ENCODE measurements around the gene SWT1. TPM values are rescaled to one million over a fixed set of nuclear protein-coding genes. Genes with fewer than 3 reads are reported as not detected.

The SWT1 gene, protein sequence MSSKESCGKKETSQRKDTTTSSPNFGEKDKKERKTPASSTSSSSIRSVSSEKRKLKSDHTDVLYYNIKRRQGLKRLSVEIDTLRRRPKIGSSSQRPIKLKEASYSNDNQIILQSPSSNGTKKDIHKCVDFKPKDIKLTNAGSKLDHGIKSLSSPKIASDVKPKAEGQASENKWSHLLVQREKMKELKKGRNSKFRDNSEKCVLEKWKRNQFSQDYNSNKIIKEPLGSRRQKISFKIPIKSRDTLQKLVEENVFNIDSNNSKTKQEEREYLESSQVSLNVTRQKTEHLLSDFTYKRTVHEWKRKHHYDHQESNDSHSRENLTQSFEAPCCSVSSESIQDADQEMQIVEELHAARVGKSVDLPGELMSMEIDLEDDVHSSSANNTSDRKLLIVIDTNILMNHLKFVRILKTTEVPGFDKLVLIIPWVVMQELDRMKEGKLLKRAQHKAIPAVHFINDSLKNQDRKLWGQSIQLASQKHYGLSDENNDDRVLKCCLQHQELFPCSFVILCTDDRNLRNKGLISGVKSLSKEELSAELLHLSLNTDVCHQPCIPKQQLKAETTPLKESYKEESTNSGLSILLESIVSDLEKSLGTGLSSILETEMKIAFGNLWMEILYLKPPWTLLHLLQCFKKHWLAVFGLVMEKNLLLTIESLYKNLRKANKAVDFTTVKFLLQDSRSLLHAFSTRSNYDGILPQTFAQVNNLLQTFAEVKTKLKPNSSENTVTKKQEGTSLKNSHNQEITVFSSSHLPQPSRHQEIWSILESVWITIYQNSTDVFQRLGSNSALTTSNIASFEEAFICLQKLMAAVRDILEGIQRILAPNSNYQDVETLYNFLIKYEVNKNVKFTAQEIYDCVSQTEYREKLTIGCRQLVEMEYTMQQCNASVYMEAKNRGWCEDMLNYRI
- 2.2 TPM for polyA plus RNA-seq (2013, experiment 1 of 2; ENCODE audit: insufficient read length)
- polyA plus RNA-seq (2013, experiment 2 of 2; ENCODE audit: insufficient read length) = 2.4 TPM

DNA sequence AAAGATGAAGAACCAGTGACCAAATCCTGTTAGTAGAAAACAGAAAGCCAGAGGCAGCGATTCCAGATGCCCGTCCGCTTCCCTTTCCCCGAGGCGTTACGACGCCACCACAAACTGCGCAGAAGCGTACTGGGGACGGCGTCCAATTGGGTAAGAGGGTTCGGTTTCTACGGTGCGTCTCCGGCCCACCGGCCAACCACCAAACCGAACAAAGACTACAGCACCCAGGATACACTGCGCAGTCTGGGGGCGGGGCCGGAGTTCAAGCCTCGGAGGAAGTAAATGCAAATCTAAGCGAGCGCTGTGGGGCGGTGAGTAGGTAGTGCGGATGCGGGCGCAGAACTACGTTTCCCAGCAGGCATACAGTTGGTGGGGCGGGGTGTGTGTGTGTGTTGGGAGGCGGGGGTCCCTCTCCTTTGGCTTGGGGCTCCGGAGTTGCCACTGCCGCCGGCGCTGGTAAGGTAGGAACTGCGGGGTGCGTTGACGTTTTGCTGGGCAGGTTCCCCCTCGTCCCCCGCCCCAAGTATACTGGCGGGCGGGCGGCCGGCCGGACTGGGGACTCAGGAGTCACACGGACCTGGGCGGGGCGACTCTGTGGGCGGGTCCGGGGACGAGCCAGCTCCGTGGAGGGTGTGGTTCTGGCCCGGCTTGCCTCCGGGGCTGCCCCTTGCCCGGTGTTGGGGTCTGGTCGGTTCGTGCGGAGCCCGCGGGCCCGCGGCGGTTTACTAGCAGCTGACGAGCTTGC is at the start of gene SWT1, which contains the start of gene TRMT1L:
SWT1 (plus strand) TSS at position 314 of the 745 bp plus-strand sequence. CDS start 3,675 bp downstream, outside the sequence.
TRMT1L (minus strand) TSS at position 100 of the 745 bp plus-strand sequence. CDS start 241 bp downstream, outside the sequence.
- peak; percentile 99 for DNase-seq

DNA sequence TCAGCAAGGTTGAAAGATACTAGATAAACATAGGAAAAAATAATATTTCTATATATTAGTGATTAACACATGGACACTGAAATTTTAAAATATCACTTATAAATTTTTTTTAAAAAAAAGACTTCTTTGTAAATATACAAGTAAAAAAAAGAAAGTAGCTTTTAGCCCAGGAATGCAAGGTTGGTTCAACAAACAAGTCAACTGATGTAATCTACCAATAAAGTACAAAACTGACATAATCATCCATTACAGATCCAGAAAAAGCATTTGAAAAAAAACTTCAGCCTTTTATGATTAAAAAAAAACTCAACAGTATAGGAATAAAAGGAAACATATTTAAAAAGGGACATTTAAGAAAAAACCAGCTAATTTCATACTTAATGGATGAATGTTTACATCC is 48.6 kb upstream of the SWT1 start:
- no peak for DNase-seq

DNA sequence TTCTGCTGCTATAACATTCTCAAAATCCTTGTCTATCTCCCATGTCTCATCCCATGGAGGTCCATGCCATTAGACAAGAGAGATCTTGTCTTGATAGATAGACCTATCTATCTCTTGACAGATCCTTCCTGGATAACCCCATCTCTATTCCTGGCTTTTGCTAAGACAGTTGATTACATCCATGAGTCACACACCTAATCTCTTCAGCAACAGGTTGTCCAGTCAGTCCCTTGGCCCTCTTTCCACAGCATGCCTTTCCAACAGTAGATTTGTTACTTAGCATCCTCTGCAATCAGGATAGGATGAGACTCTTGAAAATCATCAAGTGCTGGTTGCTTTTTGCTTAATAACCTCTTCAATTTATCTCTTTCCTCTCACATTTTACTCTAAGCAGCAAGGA is 46.8 kb upstream of the SWT1 start:
- DNase-seq = no peak

DNA sequence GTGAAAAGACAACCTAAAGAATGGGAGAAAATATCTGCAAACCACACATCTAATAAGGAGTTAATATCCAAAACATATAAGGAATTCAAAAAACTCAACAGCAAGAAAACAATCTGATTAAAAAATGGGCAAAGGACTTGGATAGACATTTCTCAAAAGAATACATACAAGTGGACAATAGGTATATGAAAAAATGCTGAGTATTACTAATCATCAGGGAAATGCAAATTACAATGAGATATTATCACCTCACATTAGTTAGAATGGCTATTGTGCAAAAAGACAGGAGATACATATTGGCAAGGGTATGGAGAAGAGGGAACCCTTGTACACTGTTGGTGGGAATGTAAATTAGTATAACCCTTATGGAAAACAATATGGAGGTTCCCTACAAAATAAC is 45.1 kb upstream of the SWT1 start:
- no peak for DNase-seq

DNA sequence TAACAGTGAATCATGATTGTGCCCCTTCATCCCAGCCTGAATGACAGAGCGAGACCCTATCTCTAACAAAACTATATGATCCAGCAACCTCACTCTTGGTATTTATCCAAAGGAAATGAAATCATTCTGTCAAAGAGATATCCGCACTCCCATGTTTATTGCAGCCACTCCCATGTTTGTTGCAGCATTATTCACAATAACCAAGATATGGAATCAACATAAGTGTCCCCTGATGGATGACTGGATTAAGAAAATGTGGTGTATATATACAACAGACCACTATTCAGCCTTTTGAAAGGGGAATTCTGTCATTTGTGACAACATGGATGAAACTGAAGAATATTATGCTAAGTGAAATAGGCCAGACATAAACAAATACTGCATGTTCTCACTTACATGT is 44.6 kb upstream of the SWT1 start:
- DNase-seq = no peak

DNA sequence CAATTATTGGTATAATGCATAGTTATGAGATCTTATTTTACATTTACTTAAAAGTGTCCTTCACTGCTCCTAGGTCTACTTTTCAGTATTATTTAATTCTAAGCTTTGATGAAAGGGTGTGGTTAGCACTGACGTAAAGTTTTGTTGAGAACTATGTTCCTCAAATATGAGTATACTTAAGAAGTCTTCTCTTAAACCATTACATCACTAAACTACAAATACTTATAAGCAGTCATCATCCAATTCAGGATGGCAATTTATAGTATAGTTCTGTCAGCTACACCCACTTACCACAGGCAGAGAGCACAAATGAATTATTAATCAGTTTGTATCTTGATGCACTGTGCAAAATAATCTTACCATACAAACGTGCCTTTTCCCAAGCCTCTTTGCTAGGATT is 27.3 kb upstream of the SWT1 start:
- no peak for DNase-seq

DNA sequence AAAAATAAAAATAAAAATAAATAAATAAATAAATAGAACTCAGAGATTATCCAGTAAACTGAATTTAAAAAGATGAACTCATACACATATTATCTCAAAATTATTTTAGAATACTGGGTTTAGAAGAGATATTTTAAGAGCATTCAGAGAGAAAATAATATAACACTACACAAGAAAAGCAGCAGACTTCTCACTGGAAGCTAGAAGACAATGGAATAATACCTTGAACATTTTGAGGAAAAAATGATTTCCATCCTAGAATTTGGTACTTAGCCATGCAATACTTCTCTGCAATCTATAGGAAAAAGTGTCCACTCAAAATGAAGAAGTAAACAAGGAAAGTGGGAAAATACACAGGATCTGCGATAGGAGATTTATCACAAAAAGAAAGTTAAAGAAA is 24.4 kb upstream of the SWT1 start:
- no peak for DNase-seq

DNA sequence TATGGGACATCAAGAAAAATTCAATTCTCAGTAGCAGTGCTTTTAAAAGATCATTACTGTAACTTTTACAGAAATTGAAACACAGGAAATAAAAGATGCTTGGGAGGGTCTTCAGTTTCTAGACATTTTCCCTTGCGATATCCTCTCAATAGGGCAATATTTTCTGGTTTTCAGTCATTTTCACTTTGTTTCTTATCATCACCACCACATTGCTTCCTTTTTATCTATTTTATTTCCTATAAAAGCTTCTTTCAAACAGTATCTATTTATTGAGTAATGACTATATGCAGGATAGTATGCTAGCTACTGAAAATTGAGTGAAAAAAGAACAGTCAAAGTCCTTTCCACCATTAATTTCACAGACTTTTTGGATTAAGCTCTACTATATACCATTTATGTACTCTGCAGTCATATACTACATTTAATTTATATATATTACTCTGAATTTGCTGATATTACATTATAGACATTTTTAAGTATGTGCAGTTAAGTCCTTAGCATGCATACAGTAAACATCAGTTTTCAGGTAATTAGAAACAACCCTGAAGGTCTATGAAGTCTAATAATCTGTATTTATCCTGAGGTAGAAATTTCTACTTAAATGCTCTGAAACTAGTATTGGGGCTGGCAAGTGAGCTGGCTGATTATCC is 18.9 kb upstream of the SWT1 start:
- DNase-seq = no peak

DNA sequence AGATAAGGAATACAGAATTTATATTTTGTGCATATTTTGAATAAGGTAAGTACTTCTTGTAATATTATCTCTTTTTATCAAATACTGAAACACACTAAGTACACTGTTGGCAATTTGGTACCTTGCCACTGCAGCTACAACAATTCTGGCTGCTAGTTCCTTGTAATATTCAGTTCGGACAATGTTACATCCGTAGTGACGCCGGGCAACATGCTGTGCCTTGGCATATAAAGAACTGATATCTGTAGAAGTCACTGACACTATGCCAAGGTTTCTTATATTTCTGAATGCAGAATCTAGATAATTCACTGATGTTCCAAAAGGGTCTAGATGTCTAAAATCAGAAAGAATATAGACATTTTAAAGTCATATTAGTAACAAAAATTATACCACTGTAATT is 17.7 kb upstream of the SWT1 start:
- DNase-seq = no peak

DNA sequence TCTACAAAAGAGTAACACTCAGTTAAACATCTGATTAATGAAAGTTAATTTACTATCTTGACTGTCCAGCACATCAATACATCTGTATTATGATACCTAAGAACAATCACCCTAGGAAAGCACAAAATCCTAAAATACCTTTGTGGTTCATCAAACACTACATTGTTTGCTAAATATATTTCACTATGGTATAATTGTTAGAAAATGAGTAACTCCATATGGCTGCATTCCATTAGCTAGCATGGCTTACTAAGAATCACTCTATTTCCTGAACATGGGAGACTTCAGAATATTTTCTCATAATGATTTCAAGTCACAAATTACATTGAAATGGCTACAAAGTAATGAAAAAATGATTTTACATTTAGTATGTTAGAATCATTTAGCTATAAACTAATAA is 12.7 kb upstream of the SWT1 start:
- peak; percentile 47 for DNase-seq

DNA sequence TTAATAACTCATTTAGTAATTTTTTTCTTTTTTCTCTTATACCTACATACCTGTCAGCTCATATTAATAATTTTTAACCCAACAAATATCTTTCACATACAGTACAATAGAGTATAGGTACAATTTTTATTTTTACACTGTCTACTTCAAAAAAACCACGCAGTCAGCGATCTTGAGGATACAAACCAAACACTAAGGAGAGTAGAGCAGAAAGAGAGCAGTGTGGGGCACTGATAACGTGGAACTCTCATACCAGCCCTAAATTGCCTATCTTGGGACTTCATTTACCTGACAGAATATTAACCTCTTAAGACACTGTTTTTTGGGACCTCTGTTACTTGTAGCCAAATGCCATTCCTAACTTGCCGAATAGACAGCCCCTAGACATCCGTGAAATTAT is 5.8 kb upstream of the SWT1 start:
- no peak for DNase-seq

DNA sequence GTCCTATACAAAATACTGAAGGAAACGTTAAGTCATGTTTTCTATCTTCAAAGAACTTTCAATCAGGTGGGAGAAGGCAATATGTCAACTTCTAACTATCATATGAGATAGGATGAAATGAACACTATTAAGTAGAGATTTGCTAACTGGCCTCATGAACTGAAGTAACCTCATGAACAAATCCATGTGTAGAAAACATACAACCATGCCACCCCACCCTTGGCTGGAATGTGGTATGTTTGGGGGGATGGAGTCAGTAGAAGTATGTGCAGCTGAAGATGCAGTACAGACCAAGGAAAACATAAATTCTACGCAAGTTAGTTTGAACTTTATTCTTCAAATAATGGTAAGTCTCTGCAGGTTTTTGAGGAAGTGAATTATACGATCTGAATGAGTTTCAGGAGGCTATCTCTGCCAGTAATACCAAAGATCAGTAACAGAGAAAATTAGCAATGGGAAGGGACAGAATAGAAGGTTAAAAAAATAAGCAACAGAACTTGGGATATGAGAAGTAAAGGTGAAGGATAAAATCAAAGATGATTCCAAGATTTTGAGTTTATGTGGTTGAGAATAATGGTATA is 4.7 kb upstream of the SWT1 start:
- peak; percentile 63 for DNase-seq

DNA sequence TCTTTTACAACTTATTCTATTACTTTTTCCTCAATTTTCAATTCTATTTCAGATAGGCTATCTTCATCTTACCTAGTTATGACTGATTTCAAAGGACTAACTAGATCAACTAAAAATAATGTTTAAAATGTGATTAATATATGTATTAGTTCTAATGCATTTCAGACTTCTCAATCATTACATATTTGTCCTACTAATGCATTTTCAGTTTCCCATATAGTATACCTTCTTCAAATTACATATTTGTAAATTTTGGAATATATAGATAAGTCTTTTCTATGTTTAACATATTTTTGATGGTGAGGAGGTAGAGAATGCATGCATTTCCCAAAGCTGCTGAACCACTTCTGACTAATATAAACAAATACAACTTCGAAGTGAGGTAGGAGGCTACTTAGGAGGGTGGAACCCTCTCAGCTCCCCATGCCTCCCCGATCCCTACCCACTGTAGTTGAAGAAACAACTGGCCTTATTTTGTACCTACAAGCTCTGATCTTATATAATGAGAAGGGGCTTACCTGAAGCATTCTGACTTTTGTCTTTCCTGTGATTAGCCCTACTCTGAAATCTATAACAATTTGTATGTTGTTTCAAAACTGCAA is 2.0 kb upstream of the SWT1 start:
- DNase-seq = no peak

DNA sequence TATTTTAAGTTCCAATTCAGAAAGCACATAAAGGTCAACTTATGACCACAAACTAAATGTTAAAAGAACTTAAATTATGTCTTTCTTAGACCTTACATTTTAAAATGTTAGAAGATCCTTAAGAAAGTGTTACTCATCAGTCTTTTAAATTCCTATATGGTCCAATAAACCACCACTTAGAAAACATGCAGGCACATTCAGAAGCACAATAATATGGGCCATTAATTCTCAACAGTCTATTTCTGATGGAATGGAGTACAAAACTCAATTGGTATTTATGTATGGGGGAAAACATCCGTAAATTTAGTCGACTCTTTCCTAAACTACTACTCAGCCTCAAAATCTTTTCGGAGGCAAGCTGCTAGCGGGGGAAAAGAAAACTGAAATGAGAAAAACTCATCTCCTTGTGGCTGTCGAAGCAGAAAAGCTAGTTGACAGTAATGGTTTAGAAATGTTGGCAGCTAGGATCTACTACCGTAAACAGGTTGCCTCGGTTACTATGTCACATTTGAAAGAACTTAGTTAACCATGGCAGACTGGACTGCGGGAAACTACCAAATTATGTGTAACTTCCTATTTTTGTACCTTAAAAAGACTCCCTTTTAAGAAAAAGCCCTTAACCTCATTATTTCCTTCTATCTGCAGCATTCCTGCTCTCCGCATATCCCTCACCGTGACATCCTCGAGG is 1.2 kb upstream of the SWT1 start:
- peak; percentile 16 for DNase-seq

DNA sequence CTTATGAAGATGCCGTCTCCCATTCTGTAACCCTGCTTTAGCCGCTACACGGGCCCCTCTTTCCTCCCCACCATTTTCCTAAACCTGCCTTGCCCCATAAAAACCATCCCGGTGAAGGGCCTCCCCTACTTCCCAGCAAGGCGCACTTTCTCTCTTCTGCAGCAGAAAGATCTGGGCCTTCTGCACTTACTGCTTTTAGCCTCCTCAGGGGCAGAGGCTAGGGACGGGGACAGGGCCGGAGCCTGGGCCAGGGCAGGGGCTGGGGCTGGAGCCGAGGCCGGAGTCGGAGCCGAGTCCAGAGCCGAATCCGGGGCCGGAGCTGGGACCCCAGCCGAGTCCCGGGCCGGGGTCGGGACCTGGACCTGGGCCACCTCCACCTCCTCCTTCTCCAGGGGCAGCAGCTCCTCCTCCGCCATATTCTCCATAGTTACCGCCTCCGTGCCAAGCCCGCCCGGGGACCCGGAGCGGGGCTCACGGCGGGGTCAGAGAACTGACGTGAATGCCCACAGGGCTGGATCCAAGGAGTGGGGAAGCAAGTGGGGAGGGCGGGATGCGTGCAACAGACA is 596 bp upstream of the SWT1 start:
- no peak for DNase-seq

DNA sequence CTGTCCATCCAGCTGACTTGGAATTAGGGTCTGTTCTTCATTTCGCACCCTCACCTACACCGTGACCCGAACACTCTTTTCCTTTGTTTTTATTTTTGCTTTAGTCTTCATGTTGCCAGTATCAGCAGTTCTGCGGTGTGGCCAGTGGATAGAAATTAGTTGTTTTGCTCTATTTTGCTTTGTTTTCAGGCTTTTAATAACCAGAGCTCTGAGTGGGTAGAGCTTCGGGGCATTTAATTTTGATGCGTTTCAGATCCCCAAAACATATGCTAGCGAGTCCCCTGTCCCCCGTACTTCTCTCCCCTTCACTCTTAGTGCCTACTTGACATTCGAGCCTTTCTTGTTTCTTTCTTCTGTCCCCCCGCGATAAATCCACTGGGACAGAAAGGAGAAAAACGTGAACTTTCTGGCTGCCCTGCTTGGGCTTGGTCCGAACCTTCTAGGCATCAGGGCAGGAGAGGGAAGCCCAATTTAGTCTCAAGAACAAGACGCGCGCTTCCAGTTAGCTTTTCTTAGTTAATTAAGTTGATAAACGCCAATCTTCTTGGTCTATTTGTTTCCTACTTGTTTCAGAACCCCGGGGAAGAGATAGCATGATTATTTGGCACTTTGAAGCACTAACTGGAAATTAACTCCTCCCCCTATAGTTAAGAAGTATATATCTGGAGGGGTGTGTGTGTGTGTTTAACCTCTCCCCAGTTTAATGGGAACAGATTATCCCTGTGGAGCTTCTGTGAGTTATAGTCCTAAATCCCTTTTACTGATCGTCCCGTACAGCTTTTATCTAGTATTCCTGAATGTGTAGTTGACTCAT is 839 bp downstream of the SWT1 start:
- DNase-seq = no peak

DNA sequence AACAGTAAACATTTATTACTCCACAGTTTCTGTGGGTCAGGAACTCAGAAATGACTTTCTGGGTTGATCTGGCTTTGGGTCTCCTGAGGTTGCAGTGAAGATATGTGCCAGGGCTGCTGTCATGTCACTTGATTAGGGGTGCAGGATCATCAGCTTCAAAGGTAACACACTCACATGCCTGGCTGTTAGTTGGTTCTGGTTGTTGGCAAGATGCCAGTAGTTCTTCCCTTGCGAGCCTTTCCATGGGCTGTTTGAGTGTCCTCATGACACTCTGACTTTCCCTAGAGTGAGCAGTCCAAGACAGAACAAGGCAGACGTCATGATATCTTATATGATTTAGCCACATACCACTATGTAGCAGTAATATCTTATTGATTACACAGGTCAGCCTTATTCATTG is 1.8 kb downstream of the SWT1 start:
- no peak for DNase-seq

DNA sequence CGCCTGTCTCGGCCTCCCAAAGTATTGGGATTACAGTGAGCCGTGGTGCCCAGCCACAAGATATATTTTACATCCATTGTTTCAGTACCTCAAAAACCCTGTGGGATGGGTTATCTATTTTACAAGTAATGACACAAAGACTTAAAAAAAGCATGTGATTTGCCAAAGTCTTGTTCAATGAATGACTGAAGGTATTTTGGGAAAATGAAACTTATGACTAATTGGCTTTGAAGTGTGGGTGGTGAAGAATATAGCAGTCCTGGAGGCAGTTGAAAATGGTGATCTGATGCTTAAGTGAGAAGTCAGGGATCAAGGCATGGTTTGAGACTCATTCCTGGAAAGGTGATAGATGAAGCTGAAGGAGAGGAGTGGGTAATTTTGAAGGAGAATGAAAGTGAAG is 3.0 kb downstream of the SWT1 start:
- DNase-seq = no peak

DNA sequence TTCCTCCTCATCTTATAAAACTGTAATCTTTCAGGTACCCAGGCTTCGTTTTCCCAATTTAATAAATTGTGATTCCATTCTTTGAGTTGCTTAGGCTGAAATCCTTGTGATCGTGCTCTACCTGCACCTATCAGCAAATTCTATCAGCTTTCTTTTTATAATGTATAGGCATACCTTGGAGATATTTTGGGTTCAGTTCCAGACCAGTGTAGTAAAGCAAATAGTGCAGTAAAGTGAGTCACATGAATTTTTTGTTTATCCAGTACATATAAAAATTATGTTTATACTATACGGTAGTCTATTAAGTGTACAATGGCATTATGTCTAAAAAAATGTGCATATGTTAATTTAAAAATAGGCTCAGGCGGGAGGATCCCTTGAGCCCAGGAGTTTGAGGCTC is 5.5 kb downstream of the SWT1 start:
- no peak for DNase-seq

Measured in fibroblast of skin of scalp (primary cell).